Measurements from ENCODE around the gene RUBCN.

Gene RUBCN

DNA sequence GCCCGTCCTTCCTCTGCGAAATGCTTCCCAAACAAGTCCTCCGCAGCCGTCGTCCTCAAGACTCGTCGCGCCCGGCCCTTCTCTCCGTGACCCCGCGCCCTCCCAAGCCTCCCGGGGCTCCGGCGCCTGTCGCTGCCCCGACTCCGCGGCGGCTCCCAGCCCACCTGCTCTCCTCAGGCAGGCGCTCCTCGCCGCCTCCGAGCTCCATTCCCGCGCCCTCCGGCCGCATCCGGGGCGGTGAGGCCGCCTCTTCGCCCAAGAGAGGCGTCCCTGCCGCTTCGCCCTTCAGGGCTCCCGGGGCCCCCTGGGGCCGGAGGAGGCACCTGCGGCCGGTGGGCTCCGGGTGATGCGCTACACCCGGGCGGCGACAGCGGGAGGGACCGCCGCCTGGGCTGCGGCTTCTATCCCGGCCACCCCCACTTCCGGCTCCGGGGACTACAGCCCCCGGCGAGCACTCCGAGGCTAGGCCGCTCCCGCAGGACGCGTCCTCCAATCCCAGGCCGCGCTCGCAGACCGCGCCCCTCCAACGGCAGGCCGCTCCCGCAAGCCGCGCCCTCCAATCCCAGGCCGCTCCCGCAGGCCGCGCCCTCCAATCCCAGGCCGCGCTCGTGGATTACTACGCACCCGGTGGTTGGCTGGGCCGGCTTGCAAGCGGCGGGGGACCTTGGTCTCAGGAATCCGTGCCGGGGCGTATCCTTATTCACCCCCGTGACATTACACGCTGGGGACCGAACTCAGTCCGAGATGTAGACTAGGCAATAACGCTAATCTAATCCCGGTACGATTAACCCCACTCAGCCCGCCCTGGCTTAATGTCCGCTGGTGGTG, at the start of gene RUBCN:
RUBCN (minus strand) TSS at position 414 of the 828 bp plus-strand sequence; CDS start at position 229, 185 bp downstream.
- DNase-seq (ENCODE audit: low read depth), result peak; percentile 91

DNA sequence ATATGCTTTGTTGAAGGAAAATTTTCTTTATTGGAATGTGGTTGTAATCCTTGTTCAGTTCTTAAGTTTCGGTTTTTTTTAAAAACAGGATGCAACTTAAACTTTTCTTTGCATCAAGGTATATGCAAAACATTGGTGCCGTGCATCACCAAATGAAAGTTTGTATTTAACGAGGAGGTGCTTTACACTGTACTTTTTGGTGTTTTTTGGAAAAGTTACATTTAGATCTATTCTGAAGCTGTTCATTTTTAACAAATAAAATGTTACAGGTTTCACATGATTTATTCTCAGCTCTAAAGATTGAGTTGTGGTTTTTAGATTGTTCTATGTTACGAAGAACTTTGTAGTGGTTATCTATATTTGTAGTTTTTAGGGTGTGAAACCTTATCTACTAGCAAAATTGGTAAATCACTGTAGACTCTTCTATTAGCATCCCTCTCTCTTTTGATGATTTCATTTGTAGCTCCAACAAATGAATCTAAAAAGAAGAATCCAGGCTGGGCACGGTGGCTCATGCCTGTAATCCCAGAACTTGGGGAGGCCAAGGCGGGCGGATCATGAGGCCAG, 47.4 kb upstream of the RUBCN start:
- no peak for DNase-seq (ENCODE audit: low read depth)

DNA sequence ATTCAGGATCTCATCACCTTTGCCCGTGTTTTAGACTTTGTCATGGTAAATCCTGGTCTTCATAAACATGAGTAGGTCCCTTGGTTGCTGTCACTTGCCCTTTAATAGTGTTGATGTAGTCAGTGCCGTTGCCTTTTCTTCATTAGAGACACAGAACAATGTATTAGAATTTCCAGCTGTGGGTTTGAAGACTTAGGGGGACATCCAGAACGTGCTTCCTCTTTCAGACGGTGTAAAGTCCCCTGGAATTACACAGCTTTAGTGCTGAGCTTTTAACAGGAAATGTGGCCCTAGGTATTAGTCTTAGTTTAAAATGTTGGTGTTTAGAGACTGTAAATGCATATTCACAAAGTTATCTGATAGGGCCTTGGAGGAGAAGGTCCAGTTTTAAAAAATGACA, 45.5 kb upstream of the RUBCN start:
- no peak for DNase-seq (ENCODE audit: low read depth)

DNA sequence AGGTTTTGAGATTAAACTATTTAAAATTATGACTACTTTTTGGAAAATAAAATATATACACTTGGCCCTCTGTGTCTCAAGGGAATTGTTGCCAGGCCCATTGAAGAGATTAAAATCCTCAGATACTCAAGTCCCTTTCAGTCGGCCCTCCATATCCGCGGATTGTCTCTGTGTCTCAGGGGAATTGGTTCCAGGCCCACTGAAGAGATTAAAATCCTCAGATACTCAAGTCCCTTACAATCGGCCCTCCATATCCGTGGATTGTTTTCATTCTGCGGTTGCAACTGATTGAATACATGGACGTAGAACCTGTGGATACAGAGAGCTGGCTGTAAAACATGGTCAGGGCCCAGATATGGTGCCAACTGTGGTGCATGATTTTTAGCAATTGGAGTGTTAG, 38.6 kb upstream of the RUBCN start:
- DNase-seq (ENCODE audit: low read depth), result no peak

DNA sequence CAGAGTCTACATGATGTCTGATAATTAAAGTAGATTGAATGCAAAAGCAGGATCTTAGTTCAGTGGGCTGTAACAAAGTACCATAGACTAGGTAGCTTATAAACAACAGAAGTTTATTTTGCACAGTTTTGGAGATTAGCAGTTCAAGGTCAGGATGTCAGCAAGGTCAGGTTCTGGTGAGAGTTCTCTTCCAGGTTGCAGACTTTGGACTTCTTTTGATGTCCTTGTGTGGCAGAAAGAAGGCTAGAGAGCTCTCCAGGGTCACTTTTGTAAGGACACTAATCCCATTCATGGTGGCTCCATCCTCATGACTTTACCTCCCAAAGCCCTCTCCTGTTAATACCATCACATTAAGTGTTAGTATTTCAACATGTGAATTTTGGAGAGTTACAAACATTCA, 25.1 kb upstream of the RUBCN start:
- no peak for DNase-seq (ENCODE audit: low read depth)

DNA sequence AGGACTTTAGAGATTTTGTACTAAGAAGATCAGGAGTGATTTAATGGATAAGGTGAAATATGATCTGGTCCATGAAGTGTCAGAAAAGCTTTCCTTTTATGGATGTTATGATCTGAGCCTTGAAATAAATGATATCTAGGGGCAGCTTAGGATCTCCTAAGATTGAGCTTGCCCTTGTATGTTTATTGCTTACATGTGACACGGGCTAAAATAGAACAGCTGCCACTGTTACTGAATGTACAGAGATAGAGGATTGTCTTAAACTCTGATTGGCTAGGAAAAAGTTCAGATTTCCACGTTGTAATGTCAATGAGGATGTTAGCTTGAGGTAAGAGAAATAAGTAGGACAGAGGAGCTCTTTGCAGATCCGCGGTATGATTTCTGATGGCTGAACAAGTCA, 21.8 kb upstream of the RUBCN start:
- DNase-seq (ENCODE audit: low read depth), result no peak

DNA sequence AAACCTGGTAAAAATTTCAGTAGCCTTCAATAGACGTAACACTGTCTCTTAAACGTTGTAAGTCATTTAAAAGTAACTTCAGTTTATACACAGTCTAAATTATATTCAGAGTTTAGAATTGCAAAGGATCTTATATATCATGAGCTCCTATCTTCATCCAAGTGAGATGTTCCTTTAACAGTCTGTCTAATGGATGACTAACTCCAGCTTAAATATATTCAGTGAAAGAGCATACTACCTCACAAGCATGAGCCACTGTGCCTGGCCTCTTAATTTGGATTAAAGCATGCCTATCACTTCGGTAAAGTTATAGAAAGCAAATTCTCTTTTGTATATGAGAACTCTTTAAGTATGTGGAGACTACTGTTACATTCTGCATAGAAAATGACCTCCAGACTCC, 20.0 kb upstream of the RUBCN start:
- DNase-seq (ENCODE audit: low read depth), result no peak

DNA sequence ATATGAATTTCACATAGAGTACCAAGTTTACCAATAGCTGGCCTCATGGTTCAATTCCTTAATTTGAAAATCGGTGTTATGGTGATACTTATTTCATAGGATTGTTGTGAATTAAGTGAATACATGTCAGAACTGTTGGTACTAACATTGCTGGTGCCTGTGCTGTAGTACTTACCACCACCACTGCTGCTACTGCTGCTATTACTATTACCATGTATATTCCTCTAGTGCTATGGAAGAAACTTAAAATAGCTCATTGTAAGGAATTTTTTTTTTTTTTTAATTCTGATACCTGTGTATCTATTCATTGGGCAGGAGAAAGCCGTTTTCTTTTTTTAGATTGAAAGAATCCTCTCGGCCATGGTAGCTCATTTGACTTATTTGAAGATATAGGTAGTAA, 16.6 kb upstream of the RUBCN start:
- no peak for DNase-seq (ENCODE audit: low read depth)

DNA sequence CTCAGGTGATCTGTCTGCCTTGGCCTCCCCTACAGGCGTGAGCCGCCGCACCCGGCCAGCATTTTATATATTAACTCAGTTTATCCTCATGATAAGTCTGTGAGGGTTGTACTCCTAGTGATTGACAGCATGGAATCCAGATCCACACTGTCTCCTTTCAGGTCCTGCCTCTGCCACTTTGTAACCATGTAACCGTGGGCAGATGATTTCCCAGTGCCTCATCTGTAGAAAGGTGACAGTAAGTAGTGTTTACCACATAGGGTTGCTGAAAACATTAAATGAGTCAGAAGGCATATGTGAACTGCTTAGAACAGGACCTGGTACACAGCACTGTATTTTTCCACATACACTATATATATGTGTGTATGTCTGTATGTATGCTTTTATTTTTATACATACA, 15.4 kb upstream of the RUBCN start:
- DNase-seq (ENCODE audit: low read depth), result no peak

DNA sequence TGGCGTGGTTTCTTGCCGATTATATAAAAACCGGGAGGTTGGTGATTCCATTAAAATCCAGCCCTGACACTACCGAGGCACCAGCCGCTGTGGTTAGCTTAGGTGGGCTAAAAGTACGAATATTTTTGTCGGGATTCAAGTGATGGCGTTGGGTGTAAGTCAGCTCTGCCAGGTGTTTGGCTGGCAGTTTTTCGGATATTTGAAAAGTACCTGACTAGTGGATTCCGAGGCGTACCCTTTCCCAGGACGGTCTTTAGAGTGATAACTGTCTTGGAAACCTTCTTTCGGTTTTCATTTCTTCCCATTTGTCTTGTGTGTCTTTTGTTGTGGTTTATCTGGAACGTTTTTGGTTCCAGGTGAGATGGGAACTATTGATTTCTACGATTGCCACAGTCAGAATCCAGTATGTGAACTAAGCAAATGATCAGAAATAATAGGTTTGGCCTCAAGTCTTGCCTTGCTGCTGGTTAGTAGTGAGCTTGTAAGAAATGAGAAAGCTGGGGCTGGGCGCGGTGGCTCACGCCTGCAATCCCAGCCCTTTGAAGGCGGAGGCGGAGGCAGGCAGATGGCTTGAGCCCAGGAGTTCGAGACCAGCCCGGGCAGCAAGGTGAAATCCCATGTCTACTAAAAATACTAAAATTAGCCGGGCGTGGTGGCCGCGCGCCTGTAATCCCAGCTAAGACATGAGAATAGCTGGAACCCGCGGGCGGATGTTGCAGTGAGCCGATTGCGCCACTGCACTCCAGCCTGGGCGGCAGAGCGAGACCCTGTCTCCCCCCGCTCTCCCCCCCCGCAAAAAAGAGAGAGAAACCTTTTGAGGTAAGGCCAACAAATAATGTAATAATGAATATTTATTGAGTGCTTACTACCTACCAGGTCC, 14.4 kb upstream of the RUBCN start:
- no peak for DNase-seq (ENCODE audit: low read depth)

DNA sequence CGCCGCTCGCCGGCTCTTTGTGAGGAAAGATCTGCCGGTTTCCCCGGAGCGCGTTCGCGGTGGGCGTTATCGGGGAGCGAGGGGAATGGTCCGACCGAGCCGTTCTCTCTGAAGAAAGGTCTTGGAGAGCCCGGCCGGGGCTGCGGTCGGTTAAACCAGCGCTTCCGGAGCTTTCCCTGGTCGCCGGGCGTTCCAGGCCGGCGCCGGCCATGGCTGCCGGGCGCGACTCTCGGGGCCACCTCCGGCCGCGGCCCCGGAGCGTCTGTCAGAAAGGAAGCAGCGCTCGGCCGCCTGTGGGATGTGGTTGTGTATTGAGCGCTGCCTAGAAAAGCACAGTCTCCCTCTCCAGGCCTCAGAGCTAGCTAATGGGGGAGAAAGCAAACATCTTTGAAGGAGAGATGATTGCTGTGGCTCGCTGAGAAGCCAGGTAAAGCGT, 13.7 kb upstream of the RUBCN start:
- peak; percentile 57 for DNase-seq (ENCODE audit: low read depth)

DNA sequence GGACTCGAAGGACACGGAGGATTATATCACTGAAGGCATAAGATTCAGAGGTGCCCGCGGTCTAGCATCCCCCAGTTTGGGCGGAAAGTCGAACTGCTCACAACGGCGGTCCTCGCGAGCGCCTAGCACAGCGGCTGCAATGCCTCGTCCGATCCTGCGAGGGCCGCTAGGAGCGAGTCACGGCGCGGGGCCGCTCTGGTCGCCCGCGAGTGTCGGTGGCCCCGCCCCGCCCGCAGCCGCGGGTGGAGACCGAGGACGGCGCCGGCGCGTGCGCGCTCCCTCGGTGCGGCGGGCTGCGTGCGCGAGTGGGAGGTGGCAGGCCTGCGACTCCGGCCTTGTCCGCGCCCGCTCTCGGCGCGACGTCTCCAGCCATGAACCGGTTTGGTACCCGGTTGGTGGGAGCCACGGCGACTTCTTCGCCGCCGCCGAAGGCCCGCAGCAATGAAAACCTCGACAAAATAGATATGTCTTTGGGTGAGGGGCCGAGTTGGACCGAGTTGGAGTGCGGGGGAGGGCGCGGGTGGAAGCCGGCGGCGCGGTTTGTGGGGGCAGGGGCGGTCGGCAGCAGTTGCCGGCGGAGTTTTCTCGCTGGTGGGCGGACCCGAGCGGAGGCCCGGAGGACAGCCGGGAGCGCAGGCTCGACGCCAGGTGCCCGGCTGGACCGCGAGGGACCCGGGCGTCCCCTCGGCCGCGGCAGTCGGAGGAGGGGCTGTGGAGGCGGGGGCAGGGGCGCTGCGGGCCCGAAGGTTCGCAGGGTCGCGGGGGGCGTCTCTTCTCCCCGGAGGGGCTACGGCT, 13.1 kb upstream of the RUBCN start, which contains the start of gene FYTTD1:
FYTTD1 (plus strand) TSS at position 283 of the 795 bp plus-strand sequence; CDS start at position 372, 89 bp downstream.
- DNase-seq (ENCODE audit: low read depth), result peak; percentile 83

DNA sequence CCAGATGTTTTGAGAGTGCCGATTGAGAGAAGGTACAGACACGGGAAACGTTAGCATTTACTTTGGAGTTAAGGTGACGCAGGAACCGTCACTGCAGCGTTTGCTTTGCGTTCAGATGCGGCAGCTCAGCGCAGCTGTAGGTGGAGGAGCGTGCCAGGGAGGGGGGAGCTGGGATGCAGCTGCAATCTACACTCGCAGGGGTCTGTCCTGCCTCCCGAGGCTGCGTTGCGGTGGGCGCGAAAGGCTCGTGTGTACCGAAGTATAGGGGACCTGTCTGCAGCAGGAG, 12.6 kb upstream of the RUBCN start:
- DNase-seq (ENCODE audit: low read depth), result no peak

DNA sequence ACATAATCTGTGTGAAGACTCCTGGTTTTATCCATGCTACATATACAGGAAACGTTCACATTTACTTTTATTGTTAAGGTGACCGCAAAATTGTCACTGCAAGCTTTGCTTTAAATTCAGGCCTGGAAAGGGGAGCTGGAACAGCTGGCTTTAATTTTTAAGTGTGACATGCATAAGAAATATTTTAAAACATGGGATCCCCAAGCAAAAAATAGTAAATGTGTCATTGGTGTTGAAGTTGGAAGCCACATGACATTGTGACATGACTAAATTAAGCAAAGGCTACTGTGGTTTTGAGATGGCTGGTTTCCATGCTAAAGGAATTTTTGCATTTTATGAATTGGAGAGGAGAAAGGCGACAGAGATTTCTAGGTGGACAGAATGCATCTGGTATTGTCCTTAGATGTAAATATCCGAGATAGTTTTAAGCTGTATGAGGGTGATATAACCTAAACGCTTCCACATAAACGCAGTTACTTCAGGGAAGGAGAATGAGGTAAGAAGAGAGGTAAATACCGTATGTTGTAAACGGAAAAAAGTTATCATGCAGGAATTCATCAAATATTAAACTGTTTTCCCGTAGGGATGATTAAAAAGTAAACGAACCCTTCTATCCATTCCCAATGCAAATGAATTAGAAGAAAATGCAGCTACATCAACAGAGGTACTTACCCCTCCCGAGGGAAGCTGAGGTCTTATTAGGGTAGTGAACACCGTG, 12.1 kb upstream of the RUBCN start:
- DNase-seq (ENCODE audit: low read depth), result no peak

DNA sequence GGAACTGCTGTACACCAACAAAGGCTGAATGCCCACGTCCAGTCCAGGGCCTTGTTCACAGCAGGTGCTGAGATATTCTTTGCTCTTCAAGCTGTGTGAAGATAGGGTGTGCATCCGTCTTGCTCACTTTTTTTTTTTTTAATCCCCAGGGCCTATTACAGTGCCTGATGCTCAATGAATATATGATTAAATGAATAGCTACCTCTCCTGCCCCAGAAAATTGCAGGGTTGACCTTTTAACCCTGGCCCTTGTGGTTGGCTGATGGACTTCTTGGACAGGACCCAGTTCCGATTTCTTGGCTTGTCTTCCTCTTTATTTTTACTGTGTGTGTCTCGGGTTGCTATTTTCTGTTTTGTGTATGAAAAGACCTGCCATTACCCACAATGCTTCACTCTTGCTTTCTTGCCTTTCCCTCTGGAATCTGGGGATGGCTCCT, 10.1 kb upstream of the RUBCN start:
- no peak for DNase-seq (ENCODE audit: low read depth)

DNA sequence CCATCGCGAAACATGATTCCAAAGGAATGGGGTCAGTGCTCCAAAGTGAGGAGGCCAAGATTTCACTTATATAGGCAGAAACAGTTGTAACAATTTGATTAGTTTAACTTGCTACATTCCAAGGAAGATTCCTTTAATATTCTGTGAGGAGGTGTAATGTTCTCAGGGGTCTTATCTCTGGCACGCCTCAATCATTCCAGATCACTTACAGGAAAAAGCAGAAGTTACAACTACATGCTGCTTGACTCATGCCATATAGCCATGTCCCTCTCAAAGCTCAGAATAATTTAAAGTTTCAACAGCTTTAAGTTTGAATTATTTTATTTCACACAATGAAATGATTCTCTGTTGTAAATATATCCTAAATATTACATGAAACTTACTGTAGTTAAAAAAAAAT, 9.5 kb upstream of the RUBCN start:
- no peak for DNase-seq (ENCODE audit: low read depth)

DNA sequence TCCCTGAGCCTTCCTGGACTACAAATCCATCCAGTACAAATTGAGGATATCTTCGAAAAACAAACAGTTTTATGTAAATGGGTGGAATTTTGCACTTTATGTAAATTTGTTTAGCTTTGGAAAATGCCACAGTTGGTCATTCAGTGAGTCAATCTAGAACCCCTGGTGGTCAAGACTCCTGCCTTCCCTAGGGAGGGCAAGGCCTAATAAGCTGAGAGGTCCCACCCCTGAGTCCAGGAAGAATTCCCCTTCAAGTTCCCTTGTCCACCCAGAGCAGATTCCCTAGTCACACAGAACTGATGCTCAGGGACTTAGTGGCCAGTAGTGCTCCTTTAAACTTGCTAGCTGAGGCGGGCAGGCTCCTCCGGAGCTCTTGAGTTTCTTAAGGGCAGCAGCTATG, 6.1 kb upstream of the RUBCN start:
- no peak for DNase-seq (ENCODE audit: low read depth)

DNA sequence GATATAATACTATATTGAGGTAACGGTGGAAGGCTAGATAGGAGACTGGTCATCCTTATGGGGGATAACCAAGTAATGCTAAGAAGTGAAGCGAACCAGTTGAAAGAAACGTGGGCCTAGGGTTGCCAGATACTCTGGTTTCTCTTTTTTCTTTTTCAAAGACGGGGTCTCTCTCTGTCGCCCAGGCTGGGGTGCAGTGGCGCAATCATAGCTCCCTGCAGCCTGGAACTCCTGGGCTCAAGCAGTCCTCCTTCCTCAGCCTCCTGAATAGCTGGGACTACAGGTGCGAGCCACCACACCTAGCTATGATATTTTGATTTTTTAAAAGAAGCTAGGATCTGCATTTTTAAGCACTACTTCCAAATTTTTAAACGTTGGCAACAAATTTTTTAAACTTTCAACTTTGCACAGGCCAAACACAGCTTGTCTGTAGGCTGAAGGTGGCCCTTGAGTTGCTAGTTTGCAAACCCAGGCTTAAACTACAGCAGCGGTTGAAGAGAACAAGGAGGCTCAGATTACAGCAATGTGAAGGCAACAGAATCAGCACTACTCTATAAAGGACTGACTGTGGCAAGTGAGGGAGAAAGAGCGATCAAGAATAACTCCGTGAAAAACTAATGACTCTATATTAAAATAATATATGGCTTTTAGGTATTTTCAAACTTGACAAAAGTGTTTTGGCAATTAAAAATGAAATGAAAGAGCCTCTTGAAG, 1.2 kb upstream of the RUBCN start:
- no peak for DNase-seq (ENCODE audit: low read depth)

DNA sequence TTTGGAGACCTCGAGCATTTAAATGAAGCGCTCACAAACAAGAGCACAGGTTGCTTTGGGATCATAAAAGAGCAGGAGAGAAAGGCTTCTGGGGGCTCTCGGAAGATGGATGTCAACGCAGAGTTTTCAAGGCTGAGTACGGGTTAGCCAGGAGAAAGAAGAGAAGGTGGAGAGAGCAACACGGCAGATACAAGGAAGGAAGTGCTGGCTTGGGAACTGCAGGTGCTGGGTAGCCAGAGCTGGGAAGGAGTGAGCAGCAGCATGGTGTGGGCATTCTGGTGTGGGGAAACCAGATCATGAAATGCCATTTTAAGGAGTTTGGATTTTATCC, 580 bp upstream of the RUBCN start:
- DNase-seq (ENCODE audit: low read depth), result no peak

DNA sequence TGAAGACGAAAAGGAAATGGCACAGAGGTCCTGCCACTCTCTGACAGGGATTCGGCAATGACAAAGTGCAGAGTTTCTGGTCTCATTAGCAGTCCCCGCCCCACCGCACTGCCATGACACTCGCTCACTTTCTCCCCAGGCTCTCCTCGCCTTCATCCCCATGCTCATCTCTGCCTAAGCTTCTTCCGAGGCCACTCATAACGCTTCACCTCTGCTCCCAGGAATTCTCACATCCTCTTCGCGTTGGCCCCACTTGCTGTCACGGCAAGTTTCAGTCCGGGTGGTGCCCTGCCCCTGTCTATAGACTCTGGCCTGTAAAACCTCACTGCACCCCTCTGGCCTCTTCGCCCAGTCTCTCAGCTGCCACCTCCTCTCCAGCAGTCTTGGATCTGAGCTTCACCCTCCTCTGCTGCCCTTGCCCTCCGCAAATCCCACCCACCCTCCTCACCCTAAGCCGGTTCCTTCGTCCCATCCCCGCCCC, 654 bp downstream of the RUBCN start:
- no peak for DNase-seq (ENCODE audit: low read depth)

All from stromal cell of bone marrow (primary cell).